ENCODE measurements around the gene ACAD9.

ACAD9 gene

GRCh38 chr3:128858167-128858566 is 21.3 kb upstream of the ACAD9 start:
- TF ChIP-seq MYC (IDR thresholded peaks at IDR 0.05; ENCODE audit: low read depth, low read length) = no peak
- TF ChIP-seq MAX (IDR thresholded peaks at IDR 0.05; ENCODE audit: low read depth, low read length) = no peak
- TF ChIP-seq, protein P1, sequence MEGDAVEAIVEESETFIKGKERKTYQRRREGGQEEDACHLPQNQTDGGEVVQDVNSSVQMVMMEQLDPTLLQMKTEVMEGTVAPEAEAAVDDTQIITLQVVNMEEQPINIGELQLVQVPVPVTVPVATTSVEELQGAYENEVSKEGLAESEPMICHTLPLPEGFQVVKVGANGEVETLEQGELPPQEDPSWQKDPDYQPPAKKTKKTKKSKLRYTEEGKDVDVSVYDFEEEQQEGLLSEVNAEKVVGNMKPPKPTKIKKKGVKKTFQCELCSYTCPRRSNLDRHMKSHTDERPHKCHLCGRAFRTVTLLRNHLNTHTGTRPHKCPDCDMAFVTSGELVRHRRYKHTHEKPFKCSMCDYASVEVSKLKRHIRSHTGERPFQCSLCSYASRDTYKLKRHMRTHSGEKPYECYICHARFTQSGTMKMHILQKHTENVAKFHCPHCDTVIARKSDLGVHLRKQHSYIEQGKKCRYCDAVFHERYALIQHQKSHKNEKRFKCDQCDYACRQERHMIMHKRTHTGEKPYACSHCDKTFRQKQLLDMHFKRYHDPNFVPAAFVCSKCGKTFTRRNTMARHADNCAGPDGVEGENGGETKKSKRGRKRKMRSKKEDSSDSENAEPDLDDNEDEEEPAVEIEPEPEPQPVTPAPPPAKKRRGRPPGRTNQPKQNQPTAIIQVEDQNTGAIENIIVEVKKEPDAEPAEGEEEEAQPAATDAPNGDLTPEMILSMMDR (IDR thresholded peaks at IDR 0.05; ENCODE audit: low read depth, low read length) = no peak
- no peak for TF ChIP-seq POLR2A (IDR thresholded peaks at IDR 0.05; ENCODE audit: extremely low read depth, insufficient read length)
- DNase-seq (ENCODE audit: low read depth) = no peak
- H3K4me3 ChIP-seq (ENCODE audit: low read depth, low read length) = no peak overlapping the region

GRCh38 chr3:128859630-128860029 is 19.8 kb upstream of the ACAD9 start:
- peak; percentile 58 for DNase-seq (ENCODE audit: low read depth)
- no peak for TF ChIP-seq MAX (IDR thresholded peaks at IDR 0.05; ENCODE audit: low read depth, low read length)
- TF ChIP-seq, protein P1 (IDR thresholded peaks at IDR 0.05; ENCODE audit: low read depth, low read length) = no peak
- no peak for TF ChIP-seq MYC (IDR thresholded peaks at IDR 0.05; ENCODE audit: low read depth, low read length)
- no peak for TF ChIP-seq POLR2A (IDR thresholded peaks at IDR 0.05; ENCODE audit: extremely low read depth, insufficient read length)
- no peak overlapping the region for H3K4me3 ChIP-seq (ENCODE audit: low read depth, low read length)

- no peak for DNase-seq (ENCODE audit: low read depth)
- H3K4me3 ChIP-seq (ENCODE audit: low read depth, low read length) = no peak overlapping the region
- TF ChIP-seq POLR2A (IDR thresholded peaks at IDR 0.05; ENCODE audit: extremely low read depth, insufficient read length) = no peak
- TF ChIP-seq MYC (IDR thresholded peaks at IDR 0.05; ENCODE audit: low read depth, low read length) = no peak
- TF ChIP-seq, protein P1 (IDR thresholded peaks at IDR 0.05; ENCODE audit: low read depth, low read length) = no peak
- TF ChIP-seq MAX (IDR thresholded peaks at IDR 0.05; ENCODE audit: low read depth, low read length) = no peak
These were observed 17.9 kb upstream of the ACAD9 start for GRCh38 chr3:128861491-128861890.

DNA sequence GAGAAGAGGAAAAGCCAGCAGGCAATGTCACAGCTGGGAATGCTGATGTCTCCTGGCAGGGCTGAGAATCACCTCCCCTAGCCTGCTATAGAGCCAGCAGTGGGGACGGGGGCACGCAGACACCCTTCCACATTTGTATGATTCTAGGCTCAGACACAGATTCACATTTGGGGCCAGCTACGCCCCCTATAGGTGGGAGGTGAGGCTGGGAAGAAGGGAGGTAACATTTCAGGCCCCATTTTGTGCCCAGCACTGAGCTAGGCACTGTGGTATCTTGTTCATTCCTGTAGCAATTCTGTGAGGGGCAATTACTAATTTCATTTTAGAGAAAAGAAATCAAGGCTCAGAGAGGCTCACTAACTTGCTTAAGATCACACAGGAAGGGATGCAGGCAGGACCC is 15.9 kb upstream of the ACAD9 start:
- peak; percentile 48 for DNase-seq (ENCODE audit: low read depth)
- TF ChIP-seq MAX (IDR thresholded peaks at IDR 0.05; ENCODE audit: low read depth, low read length) (no peak), POLR2A (IDR thresholded peaks at IDR 0.05; ENCODE audit: extremely low read depth, insufficient read length) (no peak)
- TF ChIP-seq, protein P1 (IDR thresholded peaks at IDR 0.05; ENCODE audit: low read depth, low read length) = peak; percentile 53
- H3K4me3 ChIP-seq (ENCODE audit: low read depth, low read length) = no peak overlapping the region

GRCh38 chr3:128864351-128864811 is 15.0 kb upstream of the ACAD9 start:
- no peak for DNase-seq (ENCODE audit: low read depth)
- H3K4me3 ChIP-seq (ENCODE audit: low read depth, low read length) = no peak overlapping the region
- TF ChIP-seq MYC (IDR thresholded peaks at IDR 0.05; ENCODE audit: low read depth, low read length) (no peak), MAX (IDR thresholded peaks at IDR 0.05; ENCODE audit: low read depth, low read length) (no peak), POLR2A (IDR thresholded peaks at IDR 0.05; ENCODE audit: extremely low read depth, insufficient read length) (no peak)
- TF ChIP-seq, protein P1 (IDR thresholded peaks at IDR 0.05; ENCODE audit: low read depth, low read length) = no peak

Measured in NB4 (cell line).